Measurements from ENCODE around the gene INPP4B.

DNA sequence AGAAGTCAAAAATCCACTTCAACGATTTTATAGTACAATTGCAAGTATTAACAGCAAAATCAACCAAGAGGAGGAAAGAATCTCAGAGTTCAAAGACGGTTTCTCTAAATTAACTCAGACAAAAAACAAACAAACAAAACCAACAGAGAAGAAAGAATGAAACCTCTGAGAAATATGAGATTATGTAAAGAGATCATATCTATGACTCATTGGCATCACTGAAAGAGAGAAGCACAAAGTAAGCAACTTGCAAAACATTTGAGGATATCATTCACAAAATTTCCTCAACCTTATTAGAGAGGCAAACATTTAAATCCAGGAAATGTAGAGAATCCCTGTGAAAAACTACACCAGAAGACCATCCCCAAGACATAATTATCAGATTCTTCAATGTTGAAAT, 370.4 kb downstream of the INPP4B start:
- TF ChIP-seq, protein P1, sequence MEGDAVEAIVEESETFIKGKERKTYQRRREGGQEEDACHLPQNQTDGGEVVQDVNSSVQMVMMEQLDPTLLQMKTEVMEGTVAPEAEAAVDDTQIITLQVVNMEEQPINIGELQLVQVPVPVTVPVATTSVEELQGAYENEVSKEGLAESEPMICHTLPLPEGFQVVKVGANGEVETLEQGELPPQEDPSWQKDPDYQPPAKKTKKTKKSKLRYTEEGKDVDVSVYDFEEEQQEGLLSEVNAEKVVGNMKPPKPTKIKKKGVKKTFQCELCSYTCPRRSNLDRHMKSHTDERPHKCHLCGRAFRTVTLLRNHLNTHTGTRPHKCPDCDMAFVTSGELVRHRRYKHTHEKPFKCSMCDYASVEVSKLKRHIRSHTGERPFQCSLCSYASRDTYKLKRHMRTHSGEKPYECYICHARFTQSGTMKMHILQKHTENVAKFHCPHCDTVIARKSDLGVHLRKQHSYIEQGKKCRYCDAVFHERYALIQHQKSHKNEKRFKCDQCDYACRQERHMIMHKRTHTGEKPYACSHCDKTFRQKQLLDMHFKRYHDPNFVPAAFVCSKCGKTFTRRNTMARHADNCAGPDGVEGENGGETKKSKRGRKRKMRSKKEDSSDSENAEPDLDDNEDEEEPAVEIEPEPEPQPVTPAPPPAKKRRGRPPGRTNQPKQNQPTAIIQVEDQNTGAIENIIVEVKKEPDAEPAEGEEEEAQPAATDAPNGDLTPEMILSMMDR (IDR thresholded peaks at IDR 0.05), result no peak
- no peak for TF ChIP-seq POLR2A (IDR thresholded peaks at IDR 0.05)

Measured in breast epithelium (tissue), 3 donors.